GM12878 (cell line): ENCODE measurements around the gene AMN.

Source experiments
- BCL11A ChIP-seq: IDR thresholded peaks from 2 replicates; pipeline ENCODE4 v1.6.1; 2011; ENCODE audit warnings: low read depth, low read length
- EZH2 ChIP-seq: IDR thresholded peaks from 2 replicates; pipeline ENCODE4 v1.6.1; 2012; ENCODE audit warnings: low read depth, mild to moderate bottlenecking, control low read depth, inconsistent platforms, low read length, borderline replicate concordance; ENCODE audit not compliant: control insufficient read depth
- FOXK2 ChIP-seq: fragments of 450-650 bp; IDR thresholded peaks from 2 replicates; pipeline ENCODE4 v1.6.1; 2017; ENCODE audit warnings: mild to moderate bottlenecking, moderate library complexity
- JUNB ChIP-seq: IDR thresholded peaks from 2 replicates; pipeline ENCODE4 v1.6.1; 2016; ENCODE audit warnings: antibody characterized with exemption, mild to moderate bottlenecking
- POLR2A ChIP-seq: IDR thresholded peaks from 2 replicates; pipeline ENCODE4 v1.6.1; 2011; ENCODE audit warnings: low read depth, mild to moderate bottlenecking, low read length
- TBL1XR1 ChIP-seq: IDR thresholded peaks from 2 replicates; pipeline ENCODE4 v1.6.1; 2012; ENCODE audit warnings: low read depth, low read length, improper control_type of control experiment
- ZNF274 ChIP-seq: IDR thresholded peaks from one replicate; pipeline ENCODE4 v1.8.0; 2011; ENCODE audit not compliant: insufficient read length, insufficient read depth
- ZZZ3 ChIP-seq: IDR thresholded peaks from 2 replicates; pipeline ENCODE4 v1.6.1; 2011; ENCODE audit warnings: low read depth; ENCODE audit not compliant: control insufficient read depth, insufficient read length
- TF ChIP-seq, protein P1 (sequence below), 3 experiments: IDR thresholded peaks in 2 of 3; conservative IDR thresholded peaks in 1 of 3; 2 replicates each; pipeline ENCODE4 v1.5.1; 2011; ENCODE audit warnings: low read depth in 3 of 3, low read length in 3 of 3, mild to moderate bottlenecking in 3 of 3, control low read depth in 2 of 3, moderate library complexity in 2 of 3, inconsistent platforms in 1 of 3, mixed read lengths in 1 of 3; ENCODE audit not compliant: control insufficient read depth in 2 of 3, insufficient read depth in 1 of 3; ENCODE audit errors: extremely low read depth in 1 of 3
- TF ChIP-seq, protein P2 (sequence below): IDR thresholded peaks from 2 replicates; pipeline ENCODE4 v1.6.1; 2012; ENCODE audit warnings: low read depth, low read length, improper control_type of control experiment
- TF ChIP-seq, protein P3 (sequence below): fragments of 450-650 bp; IDR thresholded peaks from 2 replicates; pipeline ENCODE4 v1.6.1; 2016; ENCODE audit warnings: mild to moderate bottlenecking
- TF ChIP-seq, protein P4 (sequence below): IDR thresholded peaks from 2 replicates; pipeline ENCODE4 v1.6.1; 2011; ENCODE audit warnings: low read depth, low read length, improper control_type of control experiment, borderline replicate concordance
- TF ChIP-seq, protein P5 (sequence below): IDR thresholded peaks from 2 replicates; pipeline ENCODE4 v1.6.1; 2012; ENCODE audit warnings: low read depth, low read length, improper control_type of control experiment

DNA sequence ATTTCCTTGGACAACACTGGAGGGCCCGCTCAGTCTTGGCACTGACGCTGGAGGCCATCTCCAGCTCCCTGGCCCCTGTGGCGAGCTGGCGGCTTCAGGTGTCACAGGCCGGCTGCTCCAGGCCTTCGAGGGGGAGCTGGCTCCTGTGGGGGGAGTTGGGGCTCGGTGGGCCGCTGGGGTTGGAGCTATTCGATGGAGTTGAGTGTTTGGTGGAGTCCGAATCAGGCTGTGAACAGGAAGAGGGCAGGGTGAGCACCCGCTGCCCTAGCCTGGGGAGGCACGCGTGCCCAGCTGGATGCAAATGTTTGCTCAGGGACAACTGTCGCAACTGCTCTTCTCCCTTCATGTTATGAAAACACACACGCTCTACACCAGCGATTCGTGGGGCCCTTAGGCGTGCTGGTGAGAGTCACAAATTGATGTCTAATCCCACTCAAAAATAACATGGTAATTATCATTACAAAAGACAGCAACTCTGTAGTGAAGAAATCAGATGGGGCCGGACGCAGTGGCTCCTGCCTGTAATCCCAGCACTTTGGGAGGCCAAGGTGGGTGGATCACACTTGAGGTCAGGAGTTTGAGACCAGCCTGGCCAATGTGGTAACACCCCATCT lies 11.3 kb downstream of the AMN start:
- TF ChIP-seq, protein P1, sequence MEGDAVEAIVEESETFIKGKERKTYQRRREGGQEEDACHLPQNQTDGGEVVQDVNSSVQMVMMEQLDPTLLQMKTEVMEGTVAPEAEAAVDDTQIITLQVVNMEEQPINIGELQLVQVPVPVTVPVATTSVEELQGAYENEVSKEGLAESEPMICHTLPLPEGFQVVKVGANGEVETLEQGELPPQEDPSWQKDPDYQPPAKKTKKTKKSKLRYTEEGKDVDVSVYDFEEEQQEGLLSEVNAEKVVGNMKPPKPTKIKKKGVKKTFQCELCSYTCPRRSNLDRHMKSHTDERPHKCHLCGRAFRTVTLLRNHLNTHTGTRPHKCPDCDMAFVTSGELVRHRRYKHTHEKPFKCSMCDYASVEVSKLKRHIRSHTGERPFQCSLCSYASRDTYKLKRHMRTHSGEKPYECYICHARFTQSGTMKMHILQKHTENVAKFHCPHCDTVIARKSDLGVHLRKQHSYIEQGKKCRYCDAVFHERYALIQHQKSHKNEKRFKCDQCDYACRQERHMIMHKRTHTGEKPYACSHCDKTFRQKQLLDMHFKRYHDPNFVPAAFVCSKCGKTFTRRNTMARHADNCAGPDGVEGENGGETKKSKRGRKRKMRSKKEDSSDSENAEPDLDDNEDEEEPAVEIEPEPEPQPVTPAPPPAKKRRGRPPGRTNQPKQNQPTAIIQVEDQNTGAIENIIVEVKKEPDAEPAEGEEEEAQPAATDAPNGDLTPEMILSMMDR (IDR thresholded peaks at IDR 0.05 in 2 of 3, conservative IDR thresholded peaks at IDR 0.05 in 1 of 3; ENCODE audit: control insufficient read depth in 2 of 3, extremely low read depth in 1 of 3, insufficient read depth in 1 of 3, low read depth in 3 of 3, low read length in 3 of 3): no peak
- TF ChIP-seq BCL11A (no peak), TBL1XR1 (no peak), ZNF274 (no peak), ZZZ3 (no peak), FOXK2 (no peak), EZH2 (no peak), POLR2A (no peak), JUNB (no peak)
- TF ChIP-seq, protein P2, sequence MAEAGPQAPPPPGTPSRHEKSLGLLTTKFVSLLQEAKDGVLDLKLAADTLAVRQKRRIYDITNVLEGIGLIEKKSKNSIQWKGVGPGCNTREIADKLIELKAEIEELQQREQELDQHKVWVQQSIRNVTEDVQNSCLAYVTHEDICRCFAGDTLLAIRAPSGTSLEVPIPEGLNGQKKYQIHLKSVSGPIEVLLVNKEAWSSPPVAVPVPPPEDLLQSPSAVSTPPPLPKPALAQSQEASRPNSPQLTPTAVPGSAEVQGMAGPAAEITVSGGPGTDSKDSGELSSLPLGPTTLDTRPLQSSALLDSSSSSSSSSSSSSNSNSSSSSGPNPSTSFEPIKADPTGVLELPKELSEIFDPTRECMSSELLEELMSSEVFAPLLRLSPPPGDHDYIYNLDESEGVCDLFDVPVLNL: no peak
- TF ChIP-seq, protein P3, sequence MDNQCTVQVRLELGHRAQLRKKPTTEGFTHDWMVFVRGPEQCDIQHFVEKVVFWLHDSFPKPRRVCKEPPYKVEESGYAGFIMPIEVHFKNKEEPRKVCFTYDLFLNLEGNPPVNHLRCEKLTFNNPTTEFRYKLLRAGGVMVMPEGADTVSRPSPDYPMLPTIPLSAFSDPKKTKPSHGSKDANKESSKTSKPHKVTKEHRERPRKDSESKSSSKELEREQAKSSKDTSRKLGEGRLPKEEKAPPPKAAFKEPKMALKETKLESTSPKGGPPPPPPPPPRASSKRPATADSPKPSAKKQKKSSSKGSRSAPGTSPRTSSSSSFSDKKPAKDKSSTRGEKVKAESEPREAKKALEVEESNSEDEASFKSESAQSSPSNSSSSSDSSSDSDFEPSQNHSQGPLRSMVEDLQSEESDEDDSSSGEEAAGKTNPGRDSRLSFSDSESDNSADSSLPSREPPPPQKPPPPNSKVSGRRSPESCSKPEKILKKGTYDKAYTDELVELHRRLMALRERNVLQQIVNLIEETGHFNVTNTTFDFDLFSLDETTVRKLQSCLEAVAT: no peak
- TF ChIP-seq, protein P4, sequence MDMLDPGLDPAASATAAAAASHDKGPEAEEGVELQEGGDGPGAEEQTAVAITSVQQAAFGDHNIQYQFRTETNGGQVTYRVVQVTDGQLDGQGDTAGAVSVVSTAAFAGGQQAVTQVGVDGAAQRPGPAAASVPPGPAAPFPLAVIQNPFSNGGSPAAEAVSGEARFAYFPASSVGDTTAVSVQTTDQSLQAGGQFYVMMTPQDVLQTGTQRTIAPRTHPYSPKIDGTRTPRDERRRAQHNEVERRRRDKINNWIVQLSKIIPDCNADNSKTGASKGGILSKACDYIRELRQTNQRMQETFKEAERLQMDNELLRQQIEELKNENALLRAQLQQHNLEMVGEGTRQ: no peak
- TF ChIP-seq, protein P5, sequence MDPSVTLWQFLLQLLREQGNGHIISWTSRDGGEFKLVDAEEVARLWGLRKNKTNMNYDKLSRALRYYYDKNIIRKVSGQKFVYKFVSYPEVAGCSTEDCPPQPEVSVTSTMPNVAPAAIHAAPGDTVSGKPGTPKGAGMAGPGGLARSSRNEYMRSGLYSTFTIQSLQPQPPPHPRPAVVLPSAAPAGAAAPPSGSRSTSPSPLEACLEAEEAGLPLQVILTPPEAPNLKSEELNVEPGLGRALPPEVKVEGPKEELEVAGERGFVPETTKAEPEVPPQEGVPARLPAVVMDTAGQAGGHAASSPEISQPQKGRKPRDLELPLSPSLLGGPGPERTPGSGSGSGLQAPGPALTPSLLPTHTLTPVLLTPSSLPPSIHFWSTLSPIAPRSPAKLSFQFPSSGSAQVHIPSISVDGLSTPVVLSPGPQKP: no peak
